Spinal cord (tissue), 10 donors: Measurements from ENCODE around the gene TENT5A. TPM values are rescaled to one million over a fixed set of nuclear protein-coding genes. Genes with fewer than 3 reads are reported as not detected.

Experiments
- DNase-seq, 6 donors: peaks; one replicate each; pipeline versions ENCODE4 v3.0.0 to v3.0.0-alpha.2; 2013 to 2015; ENCODE audit warnings: low spot score in 6 of 6, low read depth in 4 of 6
- H3K27ac ChIP-seq: one replicate; pipeline ENCODE4 v1.5.1; 2013; ENCODE audit warnings: low read depth, low read length, control low read depth
- H3K27me3 ChIP-seq: one replicate; pipeline ENCODE4 v1.6.1; 2013; ENCODE audit warnings: low read length; ENCODE audit not compliant: control insufficient read depth, insufficient read depth
- H3K36me3 ChIP-seq: one replicate; pipeline ENCODE4 v1.6.1; 2013; ENCODE audit warnings: low read length; ENCODE audit not compliant: control insufficient read depth, insufficient read depth
- H3K4me1 ChIP-seq: one replicate; pipeline ENCODE4 v1.6.1; 2013; ENCODE audit warnings: low read length; ENCODE audit not compliant: control insufficient read depth, insufficient read depth
- H3K4me3 ChIP-seq: one replicate; pipeline ENCODE4 v1.5.1; 2013; ENCODE audit warnings: low read depth, low read length, control low read depth
- H3K9me3 ChIP-seq: one replicate; pipeline ENCODE4 v1.6.1; 2013; ENCODE audit warnings: low read length; ENCODE audit not compliant: control insufficient read depth, insufficient read depth
- WGBS: methylation state at CpG from one replicate; pipeline ENCODE4 v1.1.5; 2013; ENCODE audit warnings: missing lambda C conversion rate; ENCODE audit not compliant: insufficient coverage; 5-methylcytosine and 5-hydroxymethylcytosine counted together
- polyA plus RNA-seq, 2 donors: library from polyadenylated mRNA; unstranded; fragments of 120-200 nt; gene quantifications; one replicate each; pipeline ENCODE4 v1.2.1, GENCODE V29; 2013; ENCODE audit not compliant: insufficient read length in 2 of 2
- total RNA-seq, 2 donors: library from RNA; depleted of rRNA in 1 of 2; stranded (reverse); fragments of 120-200 nt in 1 of 2; fragments of >200 nt in 1 of 2; gene quantifications; one replicate each; pipeline versions ENCODE4 v1.2.3 to v1.2.4, GENCODE V29; 2013 to 2014
- donor health status: healthy.

The TENT5A gene
- total and polyA plus RNA-seq, 4 donors = 8.9 to 35.3 (median 17.3) TPM

DNA sequence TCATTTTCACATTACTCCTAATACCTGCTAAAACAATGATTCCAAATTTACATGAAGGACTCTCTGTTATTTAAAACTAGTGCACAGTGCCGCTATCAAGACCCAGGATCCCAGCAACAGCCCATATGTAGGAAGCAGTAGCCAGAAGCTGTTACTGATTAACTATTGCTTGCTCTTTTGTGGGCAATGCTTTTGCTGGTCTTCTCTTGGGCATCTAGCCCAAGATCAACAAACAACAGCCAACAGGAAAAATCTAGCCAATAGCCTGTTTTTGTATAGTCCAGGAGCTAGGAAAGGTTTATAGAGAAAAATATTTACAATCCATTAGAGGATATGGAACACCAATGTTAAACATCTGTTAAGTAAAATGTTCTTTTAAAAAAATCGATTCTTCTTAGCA is 22.1 kb upstream of the TENT5A start:
- Histone ChIP-seq H3K9me3 (no peaks in the 10 kb centered on the region), H3K4me3 (no peak overlapping the region), H3K27ac (no peak overlapping the region), H3K36me3 (no peaks in the 10 kb centered on the region), H3K27me3 (no peaks in the 10 kb centered on the region), H3K4me1 (no peaks in the 10 kb centered on the region)
- WGBS = no CpG with 5 or more reads among the region's 2 CpGs
- DNase-seq = peak in 1 of 6 donors; percentile 17

DNA sequence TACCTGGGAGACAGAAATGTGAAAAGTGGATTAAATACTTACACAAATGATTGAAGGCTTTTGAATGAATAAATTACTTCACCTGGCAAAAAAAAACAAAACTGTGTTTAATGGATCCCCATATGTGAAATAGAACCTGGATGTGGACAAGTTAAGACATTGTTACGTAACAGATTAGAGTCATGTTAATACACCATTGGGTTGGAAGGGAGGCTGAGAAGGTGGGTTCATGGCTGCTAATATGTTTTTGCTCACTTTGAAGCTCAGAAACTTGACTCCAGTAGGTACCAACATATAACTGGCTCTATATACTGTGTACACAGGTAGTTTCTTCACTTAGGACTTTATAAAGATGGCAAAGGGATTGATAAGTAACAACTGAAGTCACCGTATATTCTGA is 21.4 kb upstream of the TENT5A start:
- H3K27ac ChIP-seq = no peak overlapping the region
- H3K27me3 ChIP-seq = no peaks in the 10 kb centered on the region
- no peaks in the 10 kb centered on the region for H3K4me1 ChIP-seq
- no peaks in the 10 kb centered on the region for H3K36me3 ChIP-seq
- WGBS = 100% methylated on average over 1 of the region's 2 CpGs
- DNase-seq = no peak
- no peaks in the 10 kb centered on the region for H3K9me3 ChIP-seq
- no peak overlapping the region for H3K4me3 ChIP-seq

DNA sequence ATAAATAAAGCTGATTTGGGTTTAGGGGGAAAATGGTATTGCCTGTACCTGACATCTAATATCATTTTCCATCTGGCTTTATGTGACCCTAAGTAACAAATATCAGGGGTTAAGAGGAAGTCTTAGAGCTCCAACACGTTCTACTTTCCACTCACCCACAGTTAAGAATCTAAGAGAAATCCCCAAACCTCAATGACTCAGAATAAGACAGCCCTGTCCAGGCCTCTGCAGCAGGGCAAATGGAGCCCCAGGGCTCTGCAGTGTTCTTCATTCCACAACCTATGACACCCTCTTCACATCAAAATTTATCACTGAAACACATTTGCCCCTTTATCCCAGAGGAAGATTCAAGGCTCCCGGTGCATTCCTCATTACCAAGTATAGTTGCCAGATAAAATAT is 20.3 kb upstream of the TENT5A start:
- no peak overlapping the region for H3K27ac ChIP-seq
- no peaks in the 10 kb centered on the region for H3K27me3 ChIP-seq
- no peak for DNase-seq
- no peaks in the 10 kb centered on the region for H3K4me1 ChIP-seq
- H3K4me3 ChIP-seq = no peak overlapping the region
- 57% methylated on average over 1 of the region's 2 CpGs for WGBS
- H3K9me3 ChIP-seq = no peaks in the 10 kb centered on the region
- no peaks in the 10 kb centered on the region for H3K36me3 ChIP-seq

DNA sequence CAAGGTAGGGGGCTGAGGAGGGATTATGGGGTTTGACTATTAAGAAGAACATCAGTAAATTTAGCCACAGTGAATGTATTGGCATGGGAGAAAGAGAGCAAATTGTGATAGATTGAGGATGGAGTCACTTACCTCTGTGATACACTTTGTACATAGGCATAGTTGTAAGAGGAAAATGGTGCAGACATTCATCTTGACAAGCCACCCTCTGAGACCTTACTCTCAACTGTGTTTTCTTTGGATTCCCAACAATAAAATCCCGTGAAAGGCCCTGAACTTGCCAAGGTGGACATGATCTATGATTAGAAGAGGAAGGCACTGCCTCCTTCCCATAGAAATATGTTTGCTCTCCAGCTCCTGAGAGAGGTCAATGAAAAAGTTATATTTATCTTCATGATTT is 18.6 kb upstream of the TENT5A start:
- no peak for DNase-seq
- WGBS = no CpG with 5 or more reads among the region's 1 CpG
- Histone ChIP-seq H3K4me1 (no peaks in the 10 kb centered on the region), H3K36me3 (no peaks in the 10 kb centered on the region), H3K9me3 (no peaks in the 10 kb centered on the region), H3K27ac (no peak overlapping the region), H3K27me3 (no peaks in the 10 kb centered on the region), H3K4me3 (no peak overlapping the region)

DNA sequence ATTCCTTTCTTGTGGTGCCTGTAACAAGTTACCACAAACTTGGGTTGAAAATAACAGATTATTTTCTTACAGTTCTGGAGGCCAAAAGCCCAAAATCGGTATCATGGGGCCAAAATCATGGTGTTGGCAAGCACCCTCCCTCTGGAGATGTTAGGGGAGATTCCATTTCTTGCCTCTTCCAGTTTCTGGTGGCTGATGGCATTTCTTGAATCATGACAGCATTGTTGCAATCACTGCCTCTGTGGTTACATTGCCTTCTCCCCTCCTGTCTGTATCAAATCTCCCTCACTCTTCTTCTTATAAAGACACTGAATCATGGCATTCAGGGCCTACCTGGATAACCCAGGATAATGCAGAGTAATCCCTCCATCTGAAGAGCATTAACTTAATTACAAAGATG is 17.9 kb upstream of the TENT5A start:
- H3K4me3 ChIP-seq = no peak overlapping the region
- no peak overlapping the region for H3K27ac ChIP-seq
- H3K27me3 ChIP-seq = no peaks in the 10 kb centered on the region
- no peaks in the 10 kb centered on the region for H3K36me3 ChIP-seq
- no CpG with 5 or more reads among the region's 1 CpG for WGBS
- DNase-seq = no peak
- H3K4me1 ChIP-seq = no peaks in the 10 kb centered on the region
- H3K9me3 ChIP-seq = no peaks in the 10 kb centered on the region

DNA sequence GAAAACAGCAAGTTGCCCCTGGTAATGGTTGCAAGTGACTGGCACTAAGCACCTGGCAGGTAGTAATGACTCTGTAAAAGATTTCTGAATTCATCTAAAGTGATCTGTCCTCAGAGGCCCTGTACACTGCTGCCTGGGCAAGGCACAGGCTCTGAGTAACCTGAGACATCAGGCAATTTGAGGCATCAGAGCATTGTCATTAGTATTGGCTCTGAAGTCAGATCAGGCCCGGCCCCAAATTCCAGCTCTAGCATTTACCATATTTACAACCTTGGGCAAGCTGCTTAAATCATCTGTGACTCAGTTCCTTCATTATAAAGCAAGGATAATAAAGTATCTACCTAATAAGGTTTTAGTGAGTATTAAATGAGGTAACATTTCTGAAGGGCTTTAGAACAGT is 17.3 kb upstream of the TENT5A start:
- no peak overlapping the region for H3K27ac ChIP-seq
- no CpG with 5 or more reads among the region's 1 CpG for WGBS

DNA sequence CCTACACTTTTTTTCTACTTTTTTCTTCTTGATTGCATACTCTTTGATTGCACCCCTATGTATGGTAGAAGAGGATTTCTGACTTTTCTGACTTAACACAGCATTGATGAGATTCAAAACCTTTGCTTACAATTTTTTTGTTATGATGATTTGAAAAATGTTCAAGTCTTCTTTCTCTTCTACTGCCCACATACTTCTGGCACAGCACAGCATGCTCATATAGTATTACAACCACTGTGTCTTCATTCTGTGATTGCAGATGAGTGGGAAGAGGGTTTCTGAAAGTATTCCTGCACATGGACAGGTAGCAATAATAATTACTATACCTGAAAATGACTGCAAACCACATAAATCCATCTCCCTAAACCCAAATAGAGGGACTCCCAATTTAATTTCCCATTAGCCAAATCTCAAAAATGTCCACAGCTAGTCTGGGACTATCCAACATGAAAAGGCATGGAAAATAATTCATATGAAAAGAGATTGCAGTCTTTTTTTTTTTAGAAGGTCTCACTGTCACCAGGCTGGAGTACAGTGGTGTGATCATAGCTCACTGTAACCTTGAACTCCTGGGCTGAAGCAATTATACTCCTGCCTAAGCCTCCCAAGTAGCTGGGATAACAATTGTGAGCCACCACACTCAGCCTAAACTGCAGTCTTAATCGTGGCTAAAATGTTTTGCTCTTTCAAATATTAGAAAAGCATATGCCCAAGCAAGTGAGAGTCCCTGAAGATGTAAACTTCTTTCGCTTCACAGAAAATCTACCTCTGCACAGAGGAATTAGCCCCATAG is 15.9 kb upstream of the TENT5A start:
- no CpG with 5 or more reads among the region's 2 CpGs for WGBS
- no peaks in the 10 kb centered on the region for H3K4me1 ChIP-seq
- H3K27ac ChIP-seq = no peak overlapping the region
- no peak for DNase-seq
- H3K9me3 ChIP-seq = no peaks in the 10 kb centered on the region
- H3K27me3 ChIP-seq = no peaks in the 10 kb centered on the region
- no peaks in the 10 kb centered on the region for H3K36me3 ChIP-seq
- no peak overlapping the region for H3K4me3 ChIP-seq

More for the DNA sequence above, 17.3 kb upstream of the TENT5A start:
- H3K4me1 ChIP-seq = no peaks in the 10 kb centered on the region
- H3K27me3 ChIP-seq = no peaks in the 10 kb centered on the region
- no peaks in the 10 kb centered on the region for H3K36me3 ChIP-seq
- no peaks in the 10 kb centered on the region for H3K9me3 ChIP-seq
- no peak overlapping the region for H3K4me3 ChIP-seq
- DNase-seq = no peak

DNA sequence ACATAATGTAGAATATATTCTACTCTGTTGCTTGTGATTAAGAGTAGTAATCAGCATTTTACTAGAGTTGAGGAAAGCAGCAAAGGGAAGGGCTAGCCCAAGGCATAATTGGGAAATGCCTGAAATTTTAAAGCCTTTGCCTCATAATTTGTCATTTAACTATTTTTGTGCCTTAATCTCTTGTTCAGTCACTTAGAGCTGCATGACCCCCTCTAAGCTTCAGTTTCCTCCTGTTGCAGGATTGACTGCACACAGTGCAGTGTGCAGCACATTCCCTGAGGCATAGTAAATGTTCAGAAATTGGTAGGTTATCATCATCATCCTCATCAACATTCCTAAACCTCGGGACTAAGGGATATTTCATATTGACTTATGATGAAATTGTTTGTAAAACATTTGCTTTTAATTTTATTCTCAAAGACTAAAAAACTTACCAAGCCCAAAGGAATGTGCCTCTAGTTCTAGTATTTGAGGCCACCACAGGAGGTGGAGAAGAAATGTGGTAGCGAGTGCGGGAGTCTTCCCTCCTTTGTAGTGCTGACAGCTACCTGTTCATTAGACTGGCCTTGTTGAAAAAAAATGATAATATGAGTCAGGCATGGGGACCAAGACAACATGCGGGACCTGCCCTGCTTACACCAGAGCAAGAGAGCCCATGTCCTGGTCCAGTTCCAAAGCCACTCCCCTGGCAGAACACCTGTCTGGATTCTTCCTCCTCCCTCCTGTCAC is 14.8 kb upstream of the TENT5A start:
- H3K27ac ChIP-seq = no peak overlapping the region

DNA sequence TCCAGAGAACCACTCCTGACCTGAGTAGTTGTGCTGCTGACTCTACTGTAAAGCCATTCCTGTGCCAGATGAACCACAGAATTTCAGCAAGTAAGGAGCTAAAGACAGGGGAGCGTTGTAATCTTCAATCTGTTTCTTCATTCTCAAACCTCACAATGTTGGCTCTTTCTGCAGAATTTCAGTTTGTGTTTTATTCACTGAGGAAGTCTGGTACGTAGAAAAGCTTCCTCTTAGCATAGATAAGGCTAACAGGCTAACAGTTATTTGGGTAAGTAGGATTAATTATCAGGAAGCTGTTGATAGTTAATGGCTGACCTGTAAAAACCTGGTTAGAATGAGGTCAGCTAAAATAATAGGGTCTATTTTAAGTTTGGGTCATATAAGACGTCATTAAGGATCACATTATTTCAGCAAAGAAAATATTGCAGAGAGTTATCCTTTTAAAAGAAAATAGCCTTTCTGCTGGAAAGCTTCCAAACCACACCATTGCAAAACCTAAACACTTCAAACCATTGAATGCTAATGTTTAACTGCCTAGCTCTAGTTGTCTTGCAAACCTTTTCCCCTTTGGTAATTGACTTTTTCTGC is 14.1 kb upstream of the TENT5A start:
- Histone ChIP-seq H3K4me3 (no peak overlapping the region), H3K9me3 (no peaks in the 10 kb centered on the region), H3K4me1 (no peaks in the 10 kb centered on the region), H3K27me3 (no peaks in the 10 kb centered on the region), H3K36me3 (no peaks in the 10 kb centered on the region), H3K27ac (peak overlapping the region; percentile 0)
- DNase-seq = peak in 1 of 6 donors; percentile 40
- WGBS = 80% methylated on average over 1 of the region's 3 CpGs

More for the DNA sequence above, 14.8 kb upstream of the TENT5A start:
- 100% methylated on average over 1 of the region's 4 CpGs for WGBS
- Histone ChIP-seq H3K4me1 (no peaks in the 10 kb centered on the region), H3K36me3 (no peaks in the 10 kb centered on the region), H3K4me3 (no peak overlapping the region), H3K9me3 (no peaks in the 10 kb centered on the region), H3K27me3 (no peaks in the 10 kb centered on the region)
- DNase-seq = no peak
